CD8-positive, alpha-beta memory T cell (primary cell): Measurements from ENCODE around the gene GID8. TPM values are rescaled to one million over a fixed set of nuclear protein-coding genes. Genes with fewer than 3 reads are reported as not detected.

Source experiments
- CTCF ChIA-PET: fragments of 350-600 bp; sonication (Branson Sonifier 250); formaldehyde crosslinking; loops from one replicate; lab custom pipeline; 2021; ENCODE audit warnings: antibody characterized with exemption; lab: Charles Lee
- POLR2A ChIA-PET: fragments of 350-600 bp; sonication (Branson Sonifier 250); formaldehyde crosslinking; loops from one replicate; lab custom pipeline; 2021; ENCODE audit warnings: antibody characterized with exemption; lab: Charles Lee
- DNase-seq, 5 donors: peaks; one replicate each; pipeline versions ENCODE4 v3.0.0 to v3.0.0-alpha.2; 2020 to 2022; ENCODE audit warnings: mixed read lengths in 1 of 5
- H3K27ac ChIP-seq: one replicate; pipeline ENCODE4 v1.7.0; 2013; ENCODE audit warnings: low read depth, mild to moderate bottlenecking, low read length, moderate library complexity
- H3K27me3 ChIP-seq: 2 replicates; pipeline ENCODE4 v1.7.0; 2013; ENCODE audit warnings: low read length, mild to moderate bottlenecking; ENCODE audit not compliant: insufficient read depth, poor library complexity, severe bottlenecking
- H3K36me3 ChIP-seq: 2 replicates; pipeline ENCODE4 v1.7.0; 2013; ENCODE audit warnings: mild to moderate bottlenecking, low read length, moderate library complexity; ENCODE audit not compliant: insufficient read depth
- H3K4me1 ChIP-seq: 2 replicates; pipeline ENCODE4 v1.7.0; 2013; ENCODE audit warnings: mild to moderate bottlenecking, low read length, moderate library complexity; ENCODE audit not compliant: insufficient read depth
- H3K4me3 ChIP-seq: 2 replicates; pipeline ENCODE4 v1.7.0; 2013; ENCODE audit warnings: mild to moderate bottlenecking, low read length
- H3K9me3 ChIP-seq: 2 replicates; pipeline ENCODE4 v1.7.0; 2013; ENCODE audit warnings: mild to moderate bottlenecking, low read length
- H3K27ac Mint-ChIP-seq, 8 donors: one replicate each; pipeline ENCODE4 v1.8.0; 2020 to 2021; ENCODE audit warnings: mixed read lengths in 8 of 8, mild to moderate bottlenecking in 6 of 8, inconsistent platforms in 3 of 8, moderate library complexity in 3 of 8
- H3K27me3 Mint-ChIP-seq, 2 donors: one replicate each; pipeline ENCODE4 v1.8.0; 2020 to 2021; ENCODE audit warnings: mixed read lengths in 2 of 2, mild to moderate bottlenecking in 1 of 2, moderate library complexity in 1 of 2
- H3K36me3 Mint-ChIP-seq, 3 donors: one replicate each; pipeline ENCODE4 v1.8.0; 2020 to 2021; ENCODE audit warnings: mixed read lengths in 3 of 3, inconsistent platforms in 1 of 3, mild to moderate bottlenecking in 1 of 3
- H3K4me1 Mint-ChIP-seq, 3 donors: one replicate each; pipeline ENCODE4 v1.8.0; 2020 to 2021; ENCODE audit warnings: mixed read lengths in 3 of 3, inconsistent platforms in 1 of 3, mild to moderate bottlenecking in 1 of 3
- H3K4me3 Mint-ChIP-seq, 7 donors: one replicate each; pipeline ENCODE4 v1.8.0; 2020 to 2021; ENCODE audit warnings: mixed read lengths in 7 of 7, mild to moderate bottlenecking in 6 of 7, moderate library complexity in 4 of 7, inconsistent platforms in 2 of 7
- H3K9me3 Mint-ChIP-seq, 5 donors: one replicate each; pipeline ENCODE4 v1.8.0; 2020 to 2022; ENCODE audit warnings: mixed read lengths in 5 of 5, mild to moderate bottlenecking in 3 of 5, moderate library complexity in 2 of 5, inconsistent platforms in 1 of 5
- polyA plus RNA-seq: library from polyadenylated mRNA; unstranded; fragments of 300-500 nt; fragmentation: Illumina TruSeq; gene quantifications from one replicate; pipeline ENCODE4 v1.2.3, GENCODE V29; 2021
- total RNA-seq, 2 experiments: library from RNA; stranded (reverse); gene quantifications; one replicate each; pipeline ENCODE4 v1.2.3, GENCODE V29; 2021

GID8 gene
- total and polyA plus RNA-seq, 3 experiments from 2014 or later, result 19.0 to 45.5 (median 44.9) TPM

DNA sequence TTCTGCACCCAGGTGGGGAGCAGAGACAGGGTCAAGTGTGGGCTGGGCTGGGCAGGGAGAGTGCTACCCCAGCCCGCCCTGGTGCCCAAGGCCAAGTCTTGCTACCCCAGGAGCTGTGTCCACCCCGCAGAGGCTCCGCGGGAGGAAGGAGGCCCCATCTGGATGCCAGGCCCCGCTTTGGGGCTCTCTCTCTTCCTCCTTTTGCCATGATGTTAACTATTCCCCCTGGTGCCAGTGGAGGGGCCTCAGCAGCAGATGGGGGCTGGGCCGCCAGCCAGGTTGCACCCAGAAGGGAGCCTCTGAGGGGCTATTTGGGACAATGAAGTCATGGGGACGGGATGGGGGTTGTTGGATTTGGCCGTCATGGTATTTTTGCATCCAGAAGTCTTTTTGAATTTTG is 23.9 kb downstream of the GID8 start:
- H3K27ac ChIP-seq, result no peak overlapping the region
- no peaks in the 10 kb centered on the region for H3K27me3 Mint-ChIP-seq
- H3K27ac Mint-ChIP-seq, result no peak overlapping the region
- no peak for DNase-seq
- CTCF ChIA-PET, result no interaction called here
- H3K4me3 ChIP-seq, result no peak overlapping the region
- no peak overlapping the region for H3K4me3 Mint-ChIP-seq
- POLR2A ChIA-PET, result no interaction called here
- no peaks in the 10 kb centered on the region for H3K9me3 Mint-ChIP-seq
- no peaks in the 10 kb centered on the region for H3K27me3 ChIP-seq
- no peaks in the 10 kb centered on the region for H3K36me3 ChIP-seq
- no peaks in the 10 kb centered on the region for H3K9me3 ChIP-seq
- H3K4me1 ChIP-seq, result no peaks in the 10 kb centered on the region
- peaks cover 0 to 6% (median 4%) of the 10 kb centered on the region in 3 donors for H3K4me1 Mint-ChIP-seq
- H3K36me3 Mint-ChIP-seq, result peaks cover 0 to 4% (median 0%) of the 10 kb centered on the region in 3 donors

DNA sequence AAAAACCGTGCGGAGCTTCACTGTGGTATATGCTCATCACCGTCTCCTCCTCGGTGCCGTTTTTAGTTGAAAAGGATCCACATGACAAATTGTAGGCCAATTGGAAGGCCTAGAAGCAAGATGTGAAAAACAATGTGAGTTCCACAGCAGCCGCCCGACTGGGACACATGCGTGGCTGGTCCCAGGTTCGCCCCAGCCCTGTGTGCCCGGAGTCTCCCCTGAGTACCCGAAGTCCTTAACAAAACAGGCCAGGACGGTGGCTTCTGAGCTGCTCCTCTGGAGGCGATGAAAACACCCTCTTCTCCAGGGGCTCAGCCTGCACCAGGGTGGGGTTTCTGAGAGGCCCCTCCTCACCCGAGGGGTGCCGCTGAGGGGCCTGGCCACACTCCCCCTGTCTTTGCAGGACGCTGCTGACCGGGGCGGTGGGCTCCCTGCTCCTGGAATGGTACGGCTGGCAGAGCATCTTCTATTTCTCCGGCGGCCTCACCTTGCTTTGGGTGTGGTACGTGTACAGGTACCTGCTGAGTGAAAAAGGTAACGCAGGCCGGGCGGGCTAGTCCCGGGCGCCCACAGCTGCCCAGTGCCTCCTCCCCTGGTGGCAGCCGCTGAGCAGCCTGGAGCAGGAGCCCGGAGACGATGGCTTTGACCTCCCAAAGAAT is 24.4 kb downstream of the GID8 start:
- no peak overlapping the region for H3K27ac Mint-ChIP-seq

DNA sequence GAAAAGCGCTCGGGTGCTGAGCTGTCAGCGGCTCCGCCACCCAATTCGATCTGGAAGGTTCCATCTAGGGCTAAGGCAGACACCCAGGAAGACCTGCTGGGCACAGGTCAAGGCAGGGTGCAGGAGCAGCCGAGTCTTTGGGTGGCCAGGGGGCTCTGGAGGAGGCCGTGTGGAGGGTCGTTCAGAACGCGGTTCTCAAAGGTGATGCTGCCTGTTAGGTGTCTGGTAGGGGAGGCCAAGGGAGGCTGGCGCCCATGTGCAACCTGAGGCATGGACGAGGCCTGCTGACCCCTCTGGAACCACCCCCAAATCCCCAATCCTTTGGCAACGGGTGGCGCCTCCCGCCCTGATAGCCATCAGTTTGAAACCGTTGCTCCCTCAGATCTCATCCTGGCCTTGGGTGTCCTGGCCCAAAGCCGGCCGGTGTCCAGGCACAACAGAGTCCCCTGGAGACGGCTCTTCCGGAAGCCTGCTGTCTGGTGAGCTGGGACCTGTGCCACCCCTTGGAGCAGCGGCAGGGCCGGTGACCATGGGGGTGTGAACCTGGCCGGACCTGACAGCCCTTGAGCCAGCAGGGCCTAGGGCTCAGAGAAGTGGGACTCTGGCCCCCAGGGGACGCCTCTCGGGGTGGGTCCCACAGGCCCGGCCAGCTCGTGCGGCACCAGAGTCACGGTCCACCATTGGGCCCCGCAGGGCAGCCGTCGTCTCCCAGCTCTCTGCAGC is 25.1 kb downstream of the GID8 start:
- H3K4me1 Mint-ChIP-seq, result peaks cover 0 to 6% (median 4%) of the 10 kb centered on the region in 3 donors
- no peak overlapping the region for H3K27ac Mint-ChIP-seq
- H3K27me3 Mint-ChIP-seq, result no peaks in the 10 kb centered on the region
- Histone ChIP-seq H3K27ac (no peak overlapping the region), H3K9me3 (no peaks in the 10 kb centered on the region), H3K36me3 (no peaks in the 10 kb centered on the region), H3K4me1 (no peaks in the 10 kb centered on the region), H3K4me3 (no peak overlapping the region), H3K27me3 (no peaks in the 10 kb centered on the region)
- POLR2A ChIA-PET, result no interaction called here
- CTCF ChIA-PET, result interaction anchor here (2.1 kb wide), 1 partner anchor 10 kb away, joined by 7 read pairs; no protein-coding TSS in a partner anchor
- H3K36me3 Mint-ChIP-seq, result peaks cover 0 to 4% (median 0%) of the 10 kb centered on the region in 3 donors
- no peak for DNase-seq
- H3K9me3 Mint-ChIP-seq, result no peaks in the 10 kb centered on the region
- H3K4me3 Mint-ChIP-seq, result no peak overlapping the region

More for the DNA sequence above, 24.4 kb downstream of the GID8 start:
- H3K9me3 ChIP-seq, result no peaks in the 10 kb centered on the region
- H3K27me3 ChIP-seq, result no peaks in the 10 kb centered on the region
- no peak overlapping the region for H3K27ac ChIP-seq
- peaks cover 0 to 6% (median 4%) of the 10 kb centered on the region in 3 donors for H3K4me1 Mint-ChIP-seq
- H3K4me3 Mint-ChIP-seq, result no peak overlapping the region
- no peak for DNase-seq
- H3K27me3 Mint-ChIP-seq, result no peaks in the 10 kb centered on the region
- no peaks in the 10 kb centered on the region for H3K9me3 Mint-ChIP-seq
- H3K36me3 ChIP-seq, result no peaks in the 10 kb centered on the region
- CTCF ChIA-PET, result interaction anchor here (2.1 kb wide), 1 partner anchor 10 kb away, joined by 7 read pairs; no protein-coding TSS in a partner anchor
- POLR2A ChIA-PET, result no interaction called here
- no peak overlapping the region for H3K4me3 ChIP-seq
- H3K4me1 ChIP-seq, result no peaks in the 10 kb centered on the region
- H3K36me3 Mint-ChIP-seq, result peaks cover 0 to 4% (median 0%) of the 10 kb centered on the region in 3 donors

DNA sequence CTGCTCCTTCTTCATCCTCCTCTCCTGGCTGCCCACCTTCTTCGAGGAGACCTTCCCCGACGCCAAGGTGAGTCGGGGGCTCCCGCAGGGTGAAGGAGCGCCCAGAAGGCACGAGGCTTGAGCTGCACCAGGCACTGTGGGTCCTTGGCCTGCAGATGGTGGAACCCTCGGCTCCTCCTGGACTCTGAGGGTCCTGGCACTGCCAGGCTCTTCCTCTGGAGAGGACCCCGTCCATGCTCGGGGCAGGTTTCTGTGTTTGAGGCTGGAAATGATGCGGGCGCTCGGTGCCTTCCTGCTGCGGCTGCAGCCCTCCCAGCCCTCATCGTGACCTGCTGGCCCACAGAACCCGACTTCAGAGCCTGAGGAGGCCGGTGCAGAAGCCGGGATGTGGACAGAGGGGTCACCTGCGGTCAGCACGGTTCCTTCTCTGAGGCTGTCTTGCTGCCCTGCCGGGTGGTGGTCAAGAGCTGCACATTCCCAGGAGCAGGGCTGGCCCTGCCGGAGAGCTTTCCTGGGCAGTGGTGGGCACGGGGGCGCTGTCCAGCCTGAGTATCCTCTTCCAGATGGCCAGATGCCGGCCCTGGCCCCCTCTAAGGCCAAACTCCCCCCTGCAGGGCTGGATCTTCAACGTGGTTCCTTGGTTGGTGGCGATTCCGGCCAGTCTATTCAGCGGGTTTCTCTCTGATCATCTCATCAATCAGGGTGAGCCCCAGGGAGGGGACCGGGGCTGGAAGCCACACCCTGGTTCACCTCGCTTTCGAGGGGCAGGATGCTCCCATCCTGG is 25.9 kb downstream of the GID8 start:
- no peak for DNase-seq
- Histone ChIP-seq H3K9me3 (no peaks in the 10 kb centered on the region), H3K36me3 (no peaks in the 10 kb centered on the region), H3K4me1 (no peaks in the 10 kb centered on the region), H3K27ac (no peak overlapping the region), H3K4me3 (no peak overlapping the region), H3K27me3 (no peaks in the 10 kb centered on the region)
- Mint-ChIP-seq H3K9me3 (no peaks in the 10 kb centered on the region), H3K4me1 (peaks cover 0 to 6% (median 4%) of the 10 kb centered on the region in 3 donors), H3K36me3 (peaks cover 0 to 4% (median 0%) of the 10 kb centered on the region in 3 donors), H3K27ac (no peak overlapping the region), H3K27me3 (no peaks in the 10 kb centered on the region), H3K4me3 (no peak overlapping the region)
- CTCF ChIA-PET, result interaction anchor here (2.1 kb wide), 1 partner anchor 9 kb away, joined by 7 read pairs; no protein-coding TSS in a partner anchor
- POLR2A ChIA-PET, result no interaction called here

DNA sequence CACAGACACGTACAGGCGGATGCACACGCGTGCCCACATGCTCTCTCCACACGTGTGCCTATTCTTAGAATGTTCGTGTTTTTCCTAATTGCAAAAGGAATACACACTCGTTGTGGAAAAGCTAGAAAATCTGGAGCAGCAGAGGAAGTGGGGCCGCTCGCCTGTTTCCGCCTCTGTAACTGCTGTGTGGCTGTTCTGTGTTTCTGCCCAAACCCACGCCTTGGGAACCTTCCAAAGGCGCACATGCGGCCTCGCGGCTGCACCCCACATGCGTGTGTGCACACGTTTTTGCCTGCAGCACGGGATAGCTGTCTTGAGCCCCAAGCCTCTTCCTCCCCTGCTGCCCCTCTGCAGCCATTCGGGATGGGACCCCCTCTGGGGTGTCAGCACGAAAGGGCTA is 26.8 kb downstream of the GID8 start:
- Mint-ChIP-seq H3K9me3 (no peaks in the 10 kb centered on the region), H3K4me1 (peaks cover 0 to 4% (median 3%) of the 10 kb centered on the region in 3 donors), H3K27me3 (no peaks in the 10 kb centered on the region), H3K27ac (peak overlapping the region in 1 of 8 donors; percentile 47), H3K36me3 (peaks cover 0 to 4% (median 0%) of the 10 kb centered on the region in 3 donors), H3K4me3 (no peak overlapping the region)
- no peaks in the 10 kb centered on the region for H3K36me3 ChIP-seq
- POLR2A ChIA-PET, result no interaction called here
- no peaks in the 10 kb centered on the region for H3K27me3 ChIP-seq
- no peaks in the 10 kb centered on the region for H3K4me1 ChIP-seq
- H3K27ac ChIP-seq, result no peak overlapping the region
- DNase-seq, result no peak
- no peak overlapping the region for H3K4me3 ChIP-seq
- CTCF ChIA-PET, result interaction anchor here (2.1 kb wide), 1 partner anchor 8 kb away, joined by 7 read pairs; no protein-coding TSS in a partner anchor
- H3K9me3 ChIP-seq, result no peaks in the 10 kb centered on the region

DNA sequence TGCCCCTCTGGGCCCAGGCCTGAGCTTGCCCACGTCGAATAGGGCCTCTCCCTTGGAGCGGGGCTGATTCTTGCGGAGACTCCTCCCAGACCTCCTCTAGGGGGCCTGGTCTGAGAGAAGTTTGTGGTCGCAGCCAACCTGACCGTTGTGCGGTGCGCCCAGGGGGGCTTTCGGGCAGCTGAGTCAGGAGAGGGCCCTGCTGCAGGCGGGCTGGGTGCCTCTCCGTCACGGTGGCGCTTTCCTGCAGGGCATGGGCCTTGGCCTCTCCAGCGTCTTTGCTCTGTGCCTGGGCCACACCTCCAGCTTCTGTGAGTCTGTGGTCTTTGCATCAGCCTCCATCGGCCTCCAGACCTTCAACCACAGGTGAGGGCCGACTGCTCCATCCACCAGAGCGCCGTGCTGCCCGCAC is 27.4 kb downstream of the GID8 start:
- H3K27ac ChIP-seq, result no peak overlapping the region
- H3K4me1 ChIP-seq, result no peaks in the 10 kb centered on the region
- H3K9me3 Mint-ChIP-seq, result no peaks in the 10 kb centered on the region
- no peaks in the 10 kb centered on the region for H3K36me3 ChIP-seq
- ChIA-PET CTCF (no interaction called here), POLR2A (no interaction called here)
- DNase-seq, result no peak
- H3K27me3 Mint-ChIP-seq, result no peaks in the 10 kb centered on the region
- no peaks in the 10 kb centered on the region for H3K9me3 ChIP-seq
- H3K27ac Mint-ChIP-seq, result no peak overlapping the region
- H3K27me3 ChIP-seq, result no peaks in the 10 kb centered on the region
- H3K4me1 Mint-ChIP-seq, result no peaks in the 10 kb centered on the region
- no peak overlapping the region for H3K4me3 ChIP-seq
- H3K36me3 Mint-ChIP-seq, result peaks cover 0 to 4% (median 0%) of the 10 kb centered on the region in 3 donors
- H3K4me3 Mint-ChIP-seq, result no peak overlapping the region

DNA sequence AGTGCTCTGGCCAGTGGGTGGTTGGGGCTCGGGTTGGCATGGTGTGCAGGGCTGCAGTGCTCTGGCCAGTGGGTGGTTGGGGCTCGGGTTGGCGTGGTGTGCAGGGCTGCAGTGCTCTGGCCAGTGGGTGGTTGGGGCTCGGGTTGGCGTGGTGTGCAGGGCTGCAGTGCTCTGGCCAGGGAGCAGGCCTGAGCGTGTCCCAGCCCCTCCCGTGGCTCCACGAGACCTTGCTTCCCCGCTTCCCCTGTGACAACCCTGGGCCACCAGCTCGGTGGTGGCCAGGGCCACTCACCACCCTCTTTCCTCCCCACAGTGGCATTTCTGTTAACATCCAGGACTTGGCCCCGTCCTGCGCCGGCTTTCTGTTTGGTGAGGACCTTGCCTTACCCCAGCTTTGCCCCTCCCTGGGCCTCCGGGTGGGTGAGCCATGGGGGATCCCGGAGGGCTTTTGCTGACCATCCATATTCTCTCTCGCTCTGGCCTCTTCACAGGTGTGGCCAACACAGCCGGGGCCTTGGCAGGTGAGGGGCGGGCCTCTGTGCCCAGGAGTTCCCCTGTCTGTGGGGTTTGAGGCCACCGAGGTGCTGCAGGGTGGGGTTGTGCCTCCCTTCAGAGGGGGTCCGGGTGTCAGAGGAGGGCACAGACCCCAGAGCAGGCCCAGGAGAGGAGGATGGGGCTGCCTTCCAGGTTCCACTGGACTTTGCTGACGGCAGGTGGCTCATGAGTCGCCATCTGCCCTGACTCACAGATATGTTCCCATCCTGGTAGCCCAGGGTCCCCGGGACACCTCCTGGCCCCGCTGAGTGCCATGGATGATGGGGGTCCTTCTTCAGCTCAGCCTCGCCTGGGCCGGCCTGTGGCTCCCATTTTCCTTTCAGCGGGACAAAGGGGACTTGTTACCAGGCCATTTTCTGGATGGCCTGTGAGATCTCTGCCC is 28.5 kb downstream of the GID8 start:
- peaks cover 2 to 3% (median 3%) of the 10 kb centered on the region in 3 donors for H3K4me1 Mint-ChIP-seq
- Histone ChIP-seq H3K27ac (no peak overlapping the region), H3K4me1 (no peaks in the 10 kb centered on the region), H3K4me3 (no peak overlapping the region), H3K9me3 (no peaks in the 10 kb centered on the region), H3K27me3 (no peaks in the 10 kb centered on the region), H3K36me3 (no peaks in the 10 kb centered on the region)
- ChIA-PET CTCF (no interaction called here), POLR2A (no interaction called here)
- peaks cover 1 to 4% of the 10 kb centered on the region in 2 donors for H3K27me3 Mint-ChIP-seq
- peak overlapping the region in 1 of 8 donors; percentile 43 for H3K27ac Mint-ChIP-seq
- no peaks in the 10 kb centered on the region for H3K9me3 Mint-ChIP-seq
- H3K4me3 Mint-ChIP-seq, result no peak overlapping the region
- no peak for DNase-seq
- H3K36me3 Mint-ChIP-seq, result peaks cover 0 to 4% (median 0%) of the 10 kb centered on the region in 3 donors
